HG02840 (cell line): ENCODE results near the gene KIF5C.
"Not testable (repeated sequence)": the region's sequence is repeated elsewhere in the genome, so short reads cannot be mapped to it uniquely, and the experiment has no call there.

Experiments
- ATAC-seq: cut with Tn5 transposase; IDR thresholded peaks from one replicate; pipeline ENCODE4 v1.9.1; 2021; ENCODE audit warnings: mild to moderate bottlenecking, moderate library complexity, moderate number of reproducible peaks; ENCODE audit not compliant: unreplicated experiment, low FRiP score

The KIF5C gene

DNA sequence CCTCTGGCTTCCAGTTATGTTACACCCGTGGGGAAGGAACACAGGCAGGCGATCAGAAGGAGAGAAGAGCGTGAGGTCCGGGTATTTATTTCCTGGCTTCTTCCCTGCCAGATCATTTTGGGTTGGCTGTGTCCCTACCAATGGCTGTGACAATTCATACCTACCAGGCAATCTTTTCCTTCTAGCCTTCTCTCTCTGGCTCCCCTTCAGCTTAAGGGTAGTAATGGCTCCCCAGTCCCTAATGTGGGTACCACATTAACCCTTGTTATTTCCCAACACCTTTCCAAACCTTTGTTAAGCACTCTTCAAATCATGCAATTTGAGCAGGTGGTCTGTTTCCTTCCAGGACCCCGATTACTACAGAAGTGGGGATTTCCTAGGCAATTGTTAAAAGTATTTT, 84.7 kb downstream of the KIF5C start:
- no peak for ATAC-seq

DNA sequence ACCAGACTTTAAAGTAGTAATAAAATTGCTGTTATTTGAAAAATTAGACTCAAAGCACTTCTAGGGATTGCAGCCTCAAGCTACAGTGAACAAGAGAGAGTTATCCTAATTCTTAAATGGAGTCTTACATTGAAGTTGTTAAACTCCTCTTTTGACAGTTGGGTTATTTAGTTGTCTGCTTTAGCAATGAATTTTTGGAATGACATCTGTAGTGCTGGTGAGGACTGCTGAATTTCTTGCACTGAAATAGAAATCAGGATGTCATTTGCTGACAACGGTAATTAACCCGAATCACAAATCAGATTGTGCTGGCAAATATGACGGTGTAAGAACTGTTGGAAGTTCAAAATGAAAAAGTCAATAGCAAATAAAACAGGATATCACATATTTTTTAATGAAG, 85.5 kb downstream of the KIF5C start:
- no peak for ATAC-seq

DNA sequence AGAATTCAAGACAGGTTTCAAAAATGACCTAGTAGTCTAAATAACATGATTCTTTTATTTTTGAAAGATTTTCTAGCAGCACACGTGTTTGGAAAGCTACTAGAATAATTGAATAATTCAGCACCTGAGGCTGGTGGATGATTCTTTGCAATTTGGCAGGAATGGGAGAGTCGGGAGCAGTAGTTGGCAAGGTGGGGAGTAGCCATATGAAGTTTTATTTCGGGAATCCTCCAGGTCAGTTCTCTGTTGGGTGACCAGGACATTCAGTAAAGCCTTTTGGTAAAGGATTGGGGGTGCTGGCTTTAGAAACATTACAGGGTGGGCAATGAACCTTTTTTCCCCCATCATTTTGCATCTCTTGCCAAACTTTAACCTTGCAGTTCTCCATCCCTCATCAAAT, 88.4 kb downstream of the KIF5C start:
- no peak for ATAC-seq

DNA sequence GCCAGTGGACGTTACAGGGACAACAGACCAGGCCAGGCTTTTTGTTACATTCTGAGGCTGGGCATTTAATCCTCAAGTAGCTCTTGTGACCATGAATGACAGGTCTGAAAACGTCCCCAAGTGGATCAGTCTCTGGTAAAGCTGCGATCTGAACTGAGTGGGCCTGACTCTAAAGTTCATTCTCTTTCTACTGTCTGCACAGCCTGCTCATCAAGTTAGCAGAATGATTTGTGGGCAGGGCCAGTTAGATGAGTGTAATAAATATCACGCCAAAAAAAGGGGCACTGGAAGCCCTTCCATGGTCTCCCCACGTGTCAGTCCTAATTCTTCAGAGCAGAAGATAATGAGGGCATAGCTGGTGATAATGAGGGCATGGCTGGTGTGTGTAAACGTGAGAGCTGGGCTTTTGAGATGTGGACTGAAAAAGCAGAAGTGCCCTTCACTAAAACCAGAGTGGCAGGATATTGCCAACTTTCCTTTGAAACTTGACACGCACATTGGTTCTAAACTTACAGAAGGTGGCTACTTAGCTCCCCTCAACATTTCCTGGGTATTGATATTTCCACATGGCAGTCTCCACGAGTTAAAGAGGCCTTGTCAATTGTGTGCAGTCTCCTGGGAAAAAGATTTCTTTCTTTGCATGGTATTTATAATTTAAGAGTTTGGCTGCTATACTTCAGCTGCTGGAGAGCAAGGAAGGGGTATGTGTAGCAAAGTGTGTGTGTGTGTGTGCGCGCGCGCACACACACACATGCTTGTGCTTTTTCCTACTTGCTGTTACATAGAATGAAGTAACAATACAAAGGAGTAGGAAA, 90.8 kb downstream of the KIF5C start:
- no peak for ATAC-seq

DNA sequence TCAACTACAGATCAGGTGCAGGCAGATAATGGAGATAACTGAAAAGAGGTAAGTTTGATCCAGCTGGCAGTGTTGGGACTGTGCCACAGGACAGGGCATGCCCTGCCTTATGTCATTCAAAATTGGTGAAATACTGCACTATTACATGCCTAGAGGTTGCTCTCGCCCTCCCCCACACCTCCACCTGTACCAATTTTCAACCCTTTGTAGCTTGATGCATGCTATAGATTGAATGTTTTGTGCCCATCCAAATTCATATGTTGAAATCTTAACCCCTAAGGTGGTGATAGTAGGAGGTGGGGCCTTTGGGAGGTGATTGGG, 91.4 kb downstream of the KIF5C start:
- no peak for ATAC-seq

DNA sequence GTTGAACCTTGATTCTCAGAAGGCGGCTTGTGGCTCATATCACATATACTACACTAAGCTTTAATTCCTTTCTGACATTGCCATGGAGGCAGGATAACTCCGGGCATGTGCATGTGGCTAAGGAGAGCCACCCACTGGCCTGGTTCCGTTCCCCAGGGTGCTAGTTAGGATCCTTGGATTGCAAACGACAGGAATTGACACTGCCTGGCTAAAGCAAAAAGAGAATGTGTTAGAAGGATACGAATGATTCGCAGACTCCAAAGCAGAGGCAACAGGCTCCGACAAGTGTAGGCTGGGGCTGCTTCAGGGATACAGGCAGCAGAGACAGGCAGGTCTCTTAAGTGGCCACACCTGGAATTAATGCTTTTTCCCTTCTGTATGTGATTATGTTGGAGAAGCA, 92.0 kb downstream of the KIF5C start:
- ATAC-seq = no peak

DNA sequence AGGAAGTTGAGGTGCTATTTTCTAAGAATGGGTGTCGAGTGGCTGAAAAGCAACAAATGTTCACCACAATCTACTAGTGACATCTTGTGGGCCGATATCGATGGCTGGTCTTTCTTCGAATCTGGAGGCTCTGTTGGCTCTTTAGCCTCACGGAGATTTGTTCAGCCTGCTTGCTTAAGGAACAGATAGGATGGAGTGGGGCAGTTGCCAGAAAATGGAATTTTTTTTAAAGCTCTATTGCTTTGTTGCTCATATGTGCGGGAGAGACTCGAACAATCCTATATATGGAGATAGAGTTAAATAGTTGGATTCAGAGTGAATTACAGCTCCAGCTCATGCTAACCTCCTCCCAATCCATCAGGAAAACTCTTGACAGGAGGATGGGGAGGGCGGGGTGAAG, 92.6 kb downstream of the KIF5C start:
- no peak for ATAC-seq

DNA sequence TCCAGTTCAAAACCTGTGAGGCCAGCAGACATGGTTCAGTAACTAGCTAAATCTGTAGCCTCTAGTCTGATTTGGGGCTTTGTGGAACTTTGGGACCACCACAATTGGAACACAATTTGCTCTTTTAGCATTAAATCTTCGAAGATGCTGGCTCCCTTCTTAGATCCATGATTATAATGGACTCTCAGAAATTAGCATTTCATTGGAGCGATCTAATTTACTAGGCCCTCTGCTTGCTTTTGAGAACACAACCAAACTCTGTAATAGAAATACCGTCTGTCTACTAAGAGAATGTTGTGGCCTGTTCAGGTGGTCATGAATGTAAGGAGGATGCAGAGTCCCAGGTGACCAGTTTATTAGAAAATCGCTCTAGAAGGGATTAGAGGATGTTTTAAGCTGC, 93.3 kb downstream of the KIF5C start:
- no peak for ATAC-seq

DNA sequence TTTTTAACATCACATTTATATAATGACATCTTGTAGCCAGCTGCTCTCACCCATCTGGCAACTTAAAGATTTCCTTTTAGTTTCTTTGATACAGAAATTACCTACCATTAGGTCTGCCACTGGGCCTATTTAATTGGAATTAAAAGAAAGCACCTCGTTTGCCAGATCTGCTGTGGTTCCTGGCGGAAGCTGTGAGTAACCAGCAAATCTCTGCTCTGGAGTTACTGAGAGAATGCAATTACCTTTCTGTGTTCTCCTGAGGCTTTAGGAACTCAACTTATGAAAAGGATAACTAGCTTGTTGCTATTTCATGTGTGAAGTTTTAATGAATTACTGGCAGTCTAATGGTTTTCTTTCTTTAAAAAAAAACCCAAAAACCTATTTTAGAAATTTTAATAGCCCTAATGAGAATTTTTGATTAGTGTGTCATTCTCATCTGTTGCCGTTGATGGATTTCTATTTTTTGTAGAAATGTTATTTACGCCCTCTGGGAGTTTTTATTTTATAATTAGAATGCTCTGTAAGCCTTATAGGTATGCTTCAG, 93.8 kb downstream of the KIF5C start:
- no peak for ATAC-seq

DNA sequence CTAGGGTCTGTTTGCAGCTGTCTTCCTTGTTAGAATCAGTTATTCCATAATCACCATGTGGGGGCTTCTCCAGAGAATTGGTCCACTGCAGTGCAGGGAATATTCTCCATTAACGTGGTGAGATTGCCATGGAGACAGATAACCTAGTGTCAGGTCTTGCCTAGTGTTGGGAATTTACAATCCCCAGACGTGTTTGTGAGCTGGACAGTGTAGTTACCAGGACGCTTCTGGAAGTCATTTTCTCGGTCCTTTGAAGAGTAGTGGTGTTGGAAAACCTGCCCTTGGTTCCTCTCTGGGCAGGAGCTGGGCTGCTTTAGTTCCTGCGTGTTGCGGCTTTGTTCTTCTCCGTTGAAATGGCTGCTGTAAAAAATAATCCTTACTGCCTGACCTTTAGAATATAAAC, 94.6 kb downstream of the KIF5C start:
- ATAC-seq = no peak

DNA sequence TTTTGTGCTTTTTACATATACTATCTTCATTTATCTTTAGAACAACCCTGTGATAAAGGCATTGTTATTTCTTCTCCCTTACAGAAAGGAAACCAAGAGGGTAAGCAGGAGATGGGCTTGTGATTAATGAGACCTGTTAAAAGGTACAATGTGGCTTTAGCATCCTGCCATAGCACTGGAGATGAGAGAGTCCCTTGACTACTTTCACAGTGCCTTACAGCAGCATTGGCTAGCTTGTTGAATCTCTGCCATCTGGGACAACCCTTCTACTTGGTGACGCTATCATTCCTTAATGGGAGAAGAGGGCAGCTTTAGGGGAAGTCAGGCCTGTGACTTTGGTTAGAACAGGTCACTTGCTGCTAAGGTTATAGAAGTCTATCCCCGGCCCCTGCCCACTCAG, 95.4 kb downstream of the KIF5C start:
- ATAC-seq = no peak

DNA sequence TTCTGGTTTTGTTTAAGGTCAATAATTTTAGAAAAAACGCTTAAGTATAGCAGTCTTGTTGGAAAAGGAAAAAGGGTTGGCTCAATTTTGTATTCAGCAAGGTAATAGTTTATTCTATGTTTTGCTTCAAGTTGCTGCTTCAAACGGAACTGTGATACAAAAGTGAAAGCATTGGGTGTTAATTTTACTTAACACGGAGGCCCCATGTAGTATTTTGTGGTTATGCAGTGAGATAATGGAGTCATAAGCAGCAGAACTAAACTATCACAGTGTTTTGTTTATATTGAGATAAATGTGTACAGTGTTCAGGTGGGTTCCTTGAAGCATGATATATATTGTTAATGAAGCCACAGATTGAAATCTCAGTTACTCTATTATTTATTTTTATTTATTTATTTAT, 96.5 kb downstream of the KIF5C start:
- ATAC-seq = no peak

DNA sequence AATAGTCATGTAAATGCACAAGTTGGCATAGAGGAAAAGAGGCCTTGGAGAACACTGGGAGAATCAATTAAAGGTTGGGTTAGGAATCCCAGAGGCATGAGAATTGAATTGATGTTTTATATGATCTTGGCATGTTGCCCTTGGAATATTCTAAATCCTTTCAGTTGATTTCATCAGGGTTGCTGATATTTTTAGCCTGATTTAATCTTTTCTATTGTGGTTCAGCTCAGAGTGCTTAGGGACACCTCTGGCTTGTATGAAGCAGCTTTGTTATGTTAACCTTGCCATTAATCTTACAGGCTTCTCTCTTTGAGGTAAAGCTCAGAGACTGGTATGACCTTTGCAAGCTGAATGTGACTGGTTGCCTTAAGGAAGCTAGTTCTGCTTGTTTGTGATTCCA, 99.1 kb downstream of the KIF5C start:
- ATAC-seq = no peak

DNA sequence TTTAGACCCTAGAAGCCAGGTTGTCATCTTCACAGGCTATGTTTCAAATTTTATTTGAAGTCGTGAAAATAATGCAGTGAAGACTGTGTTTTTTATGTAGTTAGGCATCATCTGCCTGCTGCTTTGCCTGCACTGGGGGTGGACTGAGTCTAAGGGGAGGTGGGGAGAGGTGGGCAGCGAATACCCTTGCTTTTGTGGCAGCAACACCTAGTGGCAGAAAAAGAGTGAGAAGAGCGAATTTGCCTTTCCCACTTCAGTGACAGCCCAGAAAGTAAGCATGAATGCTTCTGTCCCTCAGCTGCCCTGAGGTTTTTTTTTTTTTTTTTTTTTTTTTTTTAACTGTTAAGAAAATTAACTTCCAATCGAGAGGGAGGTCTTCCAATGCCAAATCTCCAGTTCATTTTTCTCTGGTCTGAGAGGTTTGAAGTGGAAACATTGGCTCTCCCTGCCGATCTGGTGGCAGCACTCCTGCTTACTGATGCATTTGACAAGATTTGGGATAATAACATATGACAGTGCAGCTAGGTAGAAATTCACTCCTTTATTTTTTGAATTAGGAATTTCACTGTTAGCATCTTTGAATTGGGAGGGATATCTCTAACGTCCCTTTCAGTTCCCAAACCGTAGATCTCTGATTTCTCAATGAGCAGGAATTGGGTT, 103.1 kb downstream of the KIF5C start:
- no peak for ATAC-seq

DNA sequence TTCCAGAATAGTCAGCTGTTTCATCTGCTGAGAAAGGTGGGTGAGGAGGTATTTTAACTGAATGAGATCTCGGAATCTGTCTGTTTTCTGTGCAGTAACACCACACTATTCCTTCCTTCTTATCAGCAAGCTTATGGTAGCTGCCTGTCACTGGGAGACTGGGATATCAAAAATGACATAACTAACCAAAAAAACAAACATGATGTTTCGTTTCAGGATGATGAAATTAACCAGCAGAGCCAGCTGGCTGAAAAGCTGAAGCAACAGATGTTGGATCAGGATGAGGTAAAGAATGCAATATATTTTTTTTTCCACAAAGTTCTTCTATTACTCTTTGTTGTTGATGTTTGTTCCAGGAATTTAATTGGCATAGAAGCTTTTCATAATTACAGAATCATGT, 103.7 kb downstream of the KIF5C start:
- no peak for ATAC-seq

DNA sequence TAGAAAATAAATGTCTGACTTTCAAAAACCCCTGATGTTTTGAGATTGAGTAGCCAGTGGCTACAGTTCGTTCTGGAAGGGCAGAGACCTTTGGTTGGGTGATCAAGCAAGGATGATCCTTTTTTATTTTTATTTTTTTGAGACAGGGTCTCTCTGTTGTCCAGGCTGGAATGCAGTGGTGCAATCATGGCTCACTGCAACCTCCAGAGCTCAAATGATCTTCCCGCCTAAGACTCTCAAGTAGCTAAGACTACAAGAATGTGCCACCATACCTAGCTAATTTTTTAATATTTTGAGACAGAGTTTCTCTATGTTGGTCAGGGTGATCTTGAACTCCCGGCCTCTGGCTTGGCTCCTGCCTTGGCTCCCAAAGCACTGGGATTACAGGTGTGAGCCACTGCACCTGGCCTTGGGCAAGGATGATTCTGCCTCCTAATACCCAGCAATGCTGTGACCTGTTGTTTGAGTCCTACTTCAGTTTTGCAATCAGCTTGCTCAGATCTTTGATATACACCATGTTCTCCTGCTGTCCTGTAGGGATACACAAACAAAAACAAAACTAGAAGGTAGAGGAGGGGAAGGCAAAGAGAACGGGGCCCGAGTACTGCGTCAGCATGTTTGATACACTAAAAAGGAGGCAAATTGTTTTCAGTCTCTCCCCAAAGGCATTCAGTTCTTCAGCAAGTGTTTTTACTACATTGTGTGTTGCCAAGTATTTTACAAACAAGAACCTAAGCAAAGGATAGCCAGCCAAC, 104.3 kb downstream of the KIF5C start:
- no peak for ATAC-seq

DNA sequence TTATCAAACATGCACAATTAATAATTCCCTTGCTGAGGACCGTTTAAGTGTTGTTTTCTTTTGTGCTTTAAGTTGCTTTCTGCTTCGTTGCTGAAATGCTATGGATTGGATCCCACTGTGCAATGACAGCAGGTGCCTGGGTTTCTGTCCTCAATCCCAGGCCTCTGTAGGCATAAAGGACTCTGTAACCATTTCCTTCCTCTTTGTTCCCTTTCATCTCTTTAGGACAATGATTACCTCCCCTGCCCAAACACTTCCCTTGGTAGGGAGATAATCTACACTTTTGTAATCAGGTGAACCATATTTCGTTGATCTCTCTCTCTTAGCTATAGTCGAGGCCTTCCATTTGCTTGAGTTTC, 104.9 kb downstream of the KIF5C start:
- no peak for ATAC-seq

DNA sequence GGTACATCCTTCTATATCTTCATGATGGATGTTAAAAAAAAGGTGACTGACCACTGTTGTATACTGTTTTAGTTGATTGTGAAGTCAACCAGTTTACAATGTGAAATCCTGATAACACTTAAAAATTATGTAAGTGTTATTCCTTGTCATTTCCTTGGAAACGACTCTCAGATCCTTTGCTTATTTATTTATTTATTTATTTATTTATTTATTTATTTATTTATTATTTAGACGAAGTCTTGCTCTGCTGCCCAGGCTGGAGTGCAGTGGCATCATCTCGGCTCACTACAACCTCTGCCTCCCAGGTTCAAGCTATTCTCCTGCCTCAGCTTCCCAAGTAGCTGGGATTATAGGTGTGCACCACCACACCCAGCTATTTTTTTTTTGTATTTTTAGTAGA, 105.5 kb downstream of the KIF5C start:
- not testable (repeated sequence) for ATAC-seq

DNA sequence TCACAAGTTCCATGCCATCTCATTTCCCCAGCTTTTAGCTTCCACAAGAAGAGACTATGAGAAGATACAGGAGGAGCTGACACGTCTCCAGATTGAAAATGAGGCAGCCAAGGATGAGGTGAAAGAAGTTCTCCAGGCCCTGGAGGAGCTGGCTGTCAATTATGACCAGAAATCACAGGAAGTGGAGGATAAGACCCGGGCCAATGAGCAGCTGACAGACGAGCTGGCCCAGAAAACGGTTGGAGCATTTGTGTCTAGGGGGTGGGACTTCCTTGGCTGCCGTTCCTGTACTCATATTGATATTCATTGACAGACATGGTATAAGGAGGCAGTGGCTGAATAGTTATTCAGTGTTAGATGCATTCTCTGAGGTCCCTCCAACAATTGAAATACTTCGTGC, 106.3 kb downstream of the KIF5C start:
- ATAC-seq = no peak

DNA sequence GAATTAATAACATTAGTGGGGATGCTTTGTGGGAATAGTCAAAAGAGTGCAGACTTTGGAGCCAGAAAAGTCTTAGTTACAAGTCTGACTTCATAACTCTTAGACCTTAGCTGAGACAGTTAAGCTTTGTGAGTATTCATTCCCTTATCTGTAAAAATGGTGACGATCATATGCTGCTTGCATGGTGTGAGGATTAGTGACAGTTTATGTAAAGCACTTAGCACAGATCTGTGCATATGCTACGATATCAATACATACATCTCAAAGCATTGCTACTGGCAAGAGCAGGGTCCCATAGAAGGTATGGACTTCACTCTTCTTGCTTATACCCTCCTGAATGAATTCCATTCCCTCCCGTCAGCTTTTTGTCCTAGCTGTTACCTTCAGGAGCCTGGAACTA, 106.8 kb downstream of the KIF5C start:
- no peak for ATAC-seq

DNA sequence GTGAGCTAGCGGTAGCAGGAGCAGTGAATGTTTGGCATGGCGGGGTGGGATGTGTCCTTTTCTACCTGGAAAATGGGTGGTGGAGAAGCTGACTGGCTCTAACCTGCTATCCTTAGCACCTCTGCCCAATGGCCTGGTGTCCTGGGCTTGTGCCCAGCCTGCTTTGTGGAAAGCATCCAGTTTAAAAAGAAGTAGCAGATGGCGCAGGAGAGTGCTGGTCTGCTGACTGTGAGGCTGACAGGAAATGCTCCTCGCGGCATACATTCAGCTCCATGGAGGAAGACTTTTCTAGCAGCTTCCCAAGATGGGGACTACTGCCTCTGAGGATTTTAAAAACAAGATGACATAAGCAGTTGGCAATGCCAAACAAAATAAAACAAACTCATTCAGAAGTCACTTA, 107.3 kb downstream of the KIF5C start:
- ATAC-seq = no peak

DNA sequence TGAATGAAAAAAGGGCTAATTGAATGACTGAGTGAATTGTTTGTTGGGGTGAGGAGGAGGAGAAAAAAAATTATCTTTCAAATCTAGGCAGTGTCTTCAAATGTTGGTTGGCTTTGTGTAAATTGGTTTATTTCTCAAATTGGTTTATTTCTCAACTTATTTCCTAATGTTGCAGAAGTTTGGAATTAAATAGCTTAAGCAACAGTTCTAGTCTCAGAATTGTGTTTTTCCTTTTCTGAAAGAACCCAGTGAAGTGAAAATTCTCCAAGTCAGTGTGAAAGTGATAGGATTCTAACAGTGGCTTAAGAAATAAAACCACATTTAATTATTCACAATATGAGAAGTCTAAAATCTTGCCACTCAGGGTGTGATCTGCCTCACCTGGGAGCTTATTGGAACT, 108.9 kb downstream of the KIF5C start:
- no peak for ATAC-seq
